HEK293T (cell line): ENCODE measurements around the gene GRK4.

ENCODE experiments used
- ARNT ChIP-seq: fragments of 450-650 bp; IDR thresholded peaks from 2 replicates; pipeline ENCODE4 v1.6.1; 2017; ENCODE audit warnings: mild to moderate bottlenecking
- ELF4 ChIP-seq: fragments of 450-650 bp; IDR thresholded peaks from 2 replicates; pipeline ENCODE4 v1.6.1; 2017; ENCODE audit warnings: antibody characterized with exemption
- FOXA1 ChIP-seq: fragments of 450-650 bp; IDR thresholded peaks from 2 replicates; pipeline ENCODE4 v1.6.1; 2016; ENCODE audit warnings: mild to moderate bottlenecking
- FOXK2 ChIP-seq: fragments of 450-650 bp; IDR thresholded peaks from 2 replicates; pipeline ENCODE4 v1.6.1; 2016; ENCODE audit warnings: mild to moderate bottlenecking
- FOXM1 ChIP-seq: fragments of 450-650 bp; IDR thresholded peaks from 2 replicates; pipeline ENCODE4 v1.6.1; 2017; ENCODE audit warnings: mild to moderate bottlenecking, borderline replicate concordance
- L3MBTL2 ChIP-seq: fragments of 450-650 bp; conservative IDR thresholded peaks from 2 replicates; pipeline ENCODE4 v1.6.1; 2016; ENCODE audit warnings: mild to moderate bottlenecking
- LEF1 ChIP-seq: fragments of 450-650 bp; IDR thresholded peaks from 2 replicates; pipeline ENCODE4 v1.6.1; 2017; ENCODE audit warnings: mild to moderate bottlenecking, borderline replicate concordance
- SP1 ChIP-seq: fragments of 450-650 bp; IDR thresholded peaks from 2 replicates; pipeline ENCODE4 v1.6.1; 2017
- SUZ12 ChIP-seq: fragments of 450-650 bp; IDR thresholded peaks from 2 replicates; pipeline ENCODE4 v1.6.1; 2016; ENCODE audit warnings: mild to moderate bottlenecking
- TARDBP ChIP-seq: fragments of 450-650 bp; IDR thresholded peaks from 2 replicates; pipeline ENCODE4 v1.6.1; 2016
- ZNF384 ChIP-seq: fragments of 450-650 bp; IDR thresholded peaks from 2 replicates; pipeline ENCODE4 v1.6.1; 2016

DNA sequence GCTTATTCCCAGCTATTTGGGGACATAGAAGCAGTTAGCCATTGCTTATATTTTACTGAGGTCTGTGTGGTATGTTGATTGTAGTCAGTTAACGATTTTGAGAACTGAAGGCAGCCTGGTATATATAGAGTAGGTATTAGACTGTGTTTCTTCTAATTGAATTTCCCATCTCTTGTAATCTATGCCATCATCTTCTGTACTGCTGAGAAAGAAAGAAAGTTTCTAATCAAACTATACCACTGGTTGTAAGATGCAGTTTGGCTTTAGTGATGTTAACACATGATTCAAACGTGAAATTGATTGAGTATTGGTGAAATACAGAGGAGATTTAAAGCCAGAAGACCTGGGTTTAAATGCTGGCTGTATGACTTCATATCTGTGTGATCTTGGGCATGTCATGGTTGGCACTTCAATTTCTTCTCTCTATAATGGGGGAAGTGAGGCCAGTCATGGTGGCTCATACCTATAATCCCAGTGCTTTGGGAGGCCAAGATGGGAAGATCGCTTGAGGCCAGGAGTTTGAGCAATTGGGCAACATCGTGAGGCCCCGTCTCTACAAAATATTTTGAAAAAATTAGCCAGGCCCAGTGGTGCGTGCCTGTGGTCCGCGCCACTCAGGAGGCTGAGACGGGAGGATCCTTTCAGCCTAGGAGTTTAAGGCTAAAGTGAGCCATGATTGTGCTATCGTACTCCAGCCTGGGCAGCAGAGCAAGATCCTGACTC lies 122.7 kb downstream of the GRK4 start:
- TF ChIP-seq FOXA1 (no peak), ARNT (no peak), LEF1 (no peak), TARDBP (no peak), SP1 (no peak), SUZ12 (no peak), FOXK2 (no peak), FOXM1 (no peak), ELF4 (no peak), L3MBTL2 (no peak), ZNF384 (no peak)
